Hindlimb muscle (tissue), 1 donor: ENCODE measurements around the gene LRRC61. TPM values are rescaled to one million over a fixed set of nuclear protein-coding genes. Genes with fewer than 3 reads are reported as not detected.

Experiments used
- DNase-seq: peaks from one replicate; pipeline ENCODE4 v3.0.0-alpha.2; 2013
- polyA plus RNA-seq: library from polyadenylated mRNA; unstranded; fragments of 120-200 nt; gene quantifications from one replicate; pipeline ENCODE4 v1.2.1, GENCODE V29; 2013; ENCODE audit not compliant: insufficient read length

LRRC61 gene
- polyA plus RNA-seq, 1 donor: 11.3 TPM

- DNase-seq: no peak
Observed at GRCh38 chr7:150332852-150333635, 9.9 kb downstream of the LRRC61 start.

- no peak for DNase-seq
Observed at GRCh38 chr7:150333659-150334058, 10.5 kb downstream of the LRRC61 start.

- no peak for DNase-seq
Observed at GRCh38 chr7:150334108-150334507, 11.0 kb downstream of the LRRC61 start.

- no peak for DNase-seq
Observed at GRCh38 chr7:150335108-150335773, 12.1 kb downstream of the LRRC61 start.

GRCh38 chr7:150335774-150336112 is 12.6 kb downstream of the LRRC61 start:
- no peak for DNase-seq

GRCh38 chr7:150336746-150337145 is 13.6 kb downstream of the LRRC61 start:
- no peak for DNase-seq

GRCh38 chr7:150337179-150337578 is 14.0 kb downstream of the LRRC61 start:
- DNase-seq: no peak

GRCh38 chr7:150337659-150338081 is 14.5 kb downstream of the LRRC61 start:
- DNase-seq: no peak

- DNase-seq: no peak
Observed at GRCh38 chr7:150338166-150338829, 15.1 kb downstream of the LRRC61 start.

- DNase-seq: no peak
Observed at GRCh38 chr7:150339409-150339809, 16.3 kb downstream of the LRRC61 start.

GRCh38 chr7:150340024-150340749 is 17.0 kb downstream of the LRRC61 start:
- no peak for DNase-seq

GRCh38 chr7:150340875-150341262 is 17.7 kb downstream of the LRRC61 start:
- DNase-seq: no peak

- DNase-seq: peak; percentile 47
Observed at GRCh38 chr7:150341263-150342120, 18.3 kb downstream of the LRRC61 start, which contains the start of gene RARRES2. Gene RARRES2, minus strand, starts transcription at chr7:150341629. Its CDS starts 1,020 bp downstream, at chr7:150340609.

- no peak for DNase-seq
Observed at GRCh38 chr7:150342121-150342408, 18.9 kb downstream of the LRRC61 start.

- DNase-seq: no peak
Observed at GRCh38 chr7:150343225-150343624, 20.1 kb downstream of the LRRC61 start.

GRCh38 chr7:150344299-150344698 is 21.1 kb downstream of the LRRC61 start:
- DNase-seq: no peak

- no peak for DNase-seq
Observed at GRCh38 chr7:150345012-150345411, 21.9 kb downstream of the LRRC61 start.

- DNase-seq: no peak
Observed at GRCh38 chr7:150346922-150347321, 23.8 kb downstream of the LRRC61 start.

- no peak for DNase-seq
Observed at GRCh38 chr7:150351587-150352194, 28.5 kb downstream of the LRRC61 start.

- no peak for DNase-seq
Observed at GRCh38 chr7:150355666-150356059, 32.5 kb downstream of the LRRC61 start.

GRCh38 chr7:150356265-150356897 is 33.2 kb downstream of the LRRC61 start:
- peak; percentile 25 for DNase-seq
